ENCODE results near the gene CDC20.

Gene CDC20

GRCh38 chr1:43314233-43314632 lies 44.5 kb upstream of the CDC20 start:
- TF ChIP-seq CTCF (conservative IDR thresholded peaks at IDR 0.05; ENCODE audit: low read depth) = no peak
- no peak for DNase-seq (ENCODE audit: low spot score)
- H3K27ac ChIP-seq = no peak overlapping the region
- ChIA-PET CTCF (no interaction called here), POLR2A (ENCODE audit: low non-redundant PET) (no interaction called here)

DNA sequence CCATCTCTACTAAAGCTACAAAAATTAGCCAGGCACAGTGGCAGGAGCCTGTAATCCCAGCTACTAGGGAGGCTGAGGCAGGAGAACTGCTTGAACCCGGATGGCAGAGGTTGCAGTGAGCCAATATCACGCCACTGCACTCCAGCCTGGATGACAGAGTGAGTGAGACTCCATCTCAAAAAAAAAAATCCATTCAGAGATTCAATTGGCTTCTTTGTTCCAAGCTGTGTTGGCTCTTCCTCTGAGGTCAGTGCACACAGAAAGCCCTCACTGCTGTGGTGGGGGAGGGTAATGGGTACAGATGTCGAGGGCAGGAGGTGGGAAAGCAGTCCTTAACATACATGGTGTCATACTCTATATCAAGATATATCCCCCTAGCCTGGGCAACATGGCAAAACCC lies 43.3 kb upstream of the CDC20 start:
- POLR2A ChIA-PET (ENCODE audit: low non-redundant PET) = no interaction called here
- H3K27ac ChIP-seq = no peak overlapping the region
- no peak for DNase-seq (ENCODE audit: low spot score)
- CTCF ChIA-PET = no interaction called here
- TF ChIP-seq CTCF (conservative IDR thresholded peaks at IDR 0.05; ENCODE audit: low read depth) = no peak

GRCh38 chr1:43315963-43316737 lies 42.6 kb upstream of the CDC20 start:
- no peak for DNase-seq (ENCODE audit: low spot score)
- no peak overlapping the region for H3K27ac ChIP-seq
- ChIA-PET POLR2A (ENCODE audit: low non-redundant PET) (interaction anchor here (0.6 kb wide), 1 partner anchor 37 kb away, joined by 5 read pairs; no protein-coding TSS in a partner anchor), CTCF (no interaction called here)
- TF ChIP-seq CTCF (conservative IDR thresholded peaks at IDR 0.05; ENCODE audit: low read depth) = no peak

- TF ChIP-seq CTCF (conservative IDR thresholded peaks at IDR 0.05; ENCODE audit: low read depth) = no peak
- ChIA-PET POLR2A (ENCODE audit: low non-redundant PET) (no interaction called here), CTCF (no interaction called here)
- H3K27ac ChIP-seq = no peak overlapping the region
- no peak for DNase-seq (ENCODE audit: low spot score)
Measured at GRCh38 chr1:43316738-43317520, 41.9 kb upstream of the CDC20 start.

DNA sequence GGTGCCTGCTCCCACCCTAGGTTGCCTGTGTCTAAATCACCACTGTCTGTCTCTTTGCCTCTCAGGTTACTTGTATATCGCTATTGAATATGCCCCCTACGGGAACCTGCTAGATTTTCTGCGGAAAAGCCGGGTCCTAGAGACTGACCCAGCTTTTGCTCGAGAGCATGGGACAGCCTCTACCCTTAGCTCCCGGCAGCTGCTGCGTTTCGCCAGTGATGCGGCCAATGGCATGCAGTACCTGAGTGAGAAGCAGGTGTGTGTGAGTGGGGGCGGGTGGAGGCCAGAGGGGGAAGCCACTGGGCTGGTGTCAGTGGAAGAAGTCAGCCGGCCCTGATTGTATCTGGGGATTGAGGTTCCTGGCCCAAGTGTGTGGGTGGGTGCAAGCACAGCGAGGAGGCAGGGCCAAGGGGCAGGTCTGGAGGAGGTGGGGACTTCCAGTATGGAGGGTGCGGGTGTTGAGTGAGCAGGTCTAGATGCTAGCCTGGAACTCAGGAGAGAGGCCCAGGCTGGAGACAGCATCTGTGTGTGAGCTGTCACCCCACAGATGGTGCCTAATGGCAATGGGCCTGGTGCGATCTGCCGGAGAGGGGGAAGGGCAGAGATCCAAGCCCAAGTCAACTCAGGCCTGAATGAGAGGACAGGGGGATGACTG lies 40.8 kb upstream of the CDC20 start:
- DNase-seq (ENCODE audit: low spot score) = no peak
- H3K27ac ChIP-seq = no peak overlapping the region
- ChIA-PET CTCF (interaction anchor here (0.6 kb wide), 1 partner anchor 11 kb away, joined by 3 read pairs; no protein-coding TSS in a partner anchor), POLR2A (ENCODE audit: low non-redundant PET) (no interaction called here)
- no peak for TF ChIP-seq CTCF (conservative IDR thresholded peaks at IDR 0.05; ENCODE audit: low read depth)

DNA sequence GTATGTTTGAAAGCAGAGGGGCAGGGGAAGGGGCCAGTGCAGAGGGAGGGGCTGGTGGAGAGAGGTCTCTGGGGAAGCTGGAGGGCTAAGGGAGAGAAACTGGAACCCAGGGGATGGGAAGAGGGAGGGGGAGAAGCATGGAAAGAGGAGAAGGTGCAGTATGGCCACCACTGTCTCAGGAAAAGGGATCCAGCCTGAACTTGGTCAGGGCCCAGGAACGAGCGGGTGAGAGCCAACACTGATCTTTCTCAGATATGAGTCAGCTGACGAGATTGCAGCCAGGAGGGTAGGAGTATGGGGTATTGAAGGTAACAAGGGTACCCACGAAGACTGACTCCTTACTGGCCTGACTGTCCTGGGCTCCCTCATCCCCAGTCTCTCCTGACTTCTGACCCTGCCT lies 40.0 kb upstream of the CDC20 start:
- DNase-seq (ENCODE audit: low spot score) = no peak
- TF ChIP-seq CTCF (conservative IDR thresholded peaks at IDR 0.05; ENCODE audit: low read depth) = no peak
- no peak overlapping the region for H3K27ac ChIP-seq
- CTCF ChIA-PET = no interaction called here
- POLR2A ChIA-PET (ENCODE audit: low non-redundant PET) = no interaction called here

Data from RWPE1 (cell line).